Measurements from ENCODE around the gene TNFRSF8. TPM values are rescaled to one million over a fixed set of nuclear protein-coding genes. Genes with fewer than 3 reads are reported as not detected.

TNFRSF8 gene
- total RNA-seq, 1 experiment from 2014 or later = 2.9 TPM

DNA sequence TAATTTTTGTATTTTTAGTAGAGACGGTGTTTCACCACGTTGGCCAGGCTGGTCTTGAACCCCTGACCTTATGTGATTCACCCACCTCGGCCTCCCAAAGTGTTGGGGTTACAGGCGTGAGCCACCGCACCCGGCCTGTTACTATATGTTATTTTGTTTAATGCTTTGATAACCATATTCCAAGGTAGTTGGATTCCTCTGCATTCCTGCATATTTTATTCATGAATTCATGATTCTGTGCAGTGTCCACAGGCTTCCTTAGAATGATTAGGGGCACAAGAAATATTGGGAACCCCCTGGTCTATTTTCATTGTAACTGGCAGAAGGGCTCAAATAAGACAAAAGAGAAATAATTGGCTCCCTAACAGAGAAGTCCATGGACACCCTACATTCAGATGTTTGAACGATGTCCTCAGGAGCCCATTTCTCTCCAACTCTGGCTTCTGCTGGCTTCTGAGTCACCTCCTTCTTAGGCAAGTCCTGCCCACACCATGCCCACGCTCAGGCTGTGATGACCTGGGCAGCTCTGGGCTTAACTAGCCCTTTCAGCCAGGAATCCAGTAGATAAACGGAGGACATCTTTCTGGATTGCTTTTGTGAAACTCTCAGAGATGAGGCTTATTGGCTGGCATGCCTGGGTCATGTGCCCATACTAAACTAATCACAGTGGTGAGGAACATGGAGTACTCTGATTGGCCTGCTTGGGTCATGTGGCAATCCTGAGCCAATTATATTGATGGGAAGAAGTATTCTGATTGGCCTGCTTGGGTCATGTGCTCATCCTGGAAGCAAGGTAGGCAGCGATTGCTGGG, 32.6 kb downstream of the TNFRSF8 start:
- no peak overlapping the region; a peak in 1 of 5 replicates for H3K4me3 Mint-ChIP-seq
- no peak overlapping the region for H2AFZ ChIP-seq (ENCODE audit: low read length)
- H3K18ac ChIP-seq (ENCODE audit: insufficient read length, low read depth, low read length) = no peak overlapping the region
- H3K14ac ChIP-seq (ENCODE audit: insufficient read depth, low read length) = no peak overlapping the region
- no peak overlapping the region for H2BK5ac ChIP-seq (ENCODE audit: insufficient read length, low read length)
- no peak overlapping the region for H3K4me2 ChIP-seq (ENCODE audit: insufficient read depth, insufficient read length, low read length)
- H3K36me3 Mint-ChIP-seq (ENCODE audit: insufficient read depth in 1 of 3, low read depth in 3 of 3) = peaks cover 0 to 4% (median 0%) of the 10 kb centered on the region in 3 experiments; a peak in 5 of 7 replicates
- H2BK15ac ChIP-seq (ENCODE audit: low read depth, low read length) = no peak overlapping the region
- no peak overlapping the region; a peak in 1 of 7 replicates for H3K27ac Mint-ChIP-seq
- no peaks in the 10 kb centered on the region for H3K9me3 ChIP-seq (ENCODE audit: control insufficient read depth, low read depth, low read length)
- no peaks in the 10 kb centered on the region; the same call in 1 of the 2 replicates for H3K27me3 Mint-ChIP-seq (ENCODE audit: low read depth)
- H4K91ac ChIP-seq (ENCODE audit: insufficient read length, low read depth, low read length) = no peak overlapping the region
- no peak overlapping the region for H3K27ac ChIP-seq (ENCODE audit: insufficient read length, low read depth, low read length)
- no peak overlapping the region for H4K8ac ChIP-seq (replicated peaks; ENCODE audit: insufficient read length, low read depth, low read length)
- H3K79me1 ChIP-seq (ENCODE audit: insufficient read depth, low read depth, low read length, poor library complexity, severe bottlenecking) = no peaks in the 10 kb centered on the region
- no peaks in the 10 kb centered on the region; the same call in 1 of the 2 replicates for H3K79me2 ChIP-seq (ENCODE audit: insufficient read depth, low read length)
- H4K5ac ChIP-seq (ENCODE audit: insufficient read length, low read depth, low read length) = no peak overlapping the region
- H3K56ac ChIP-seq (ENCODE audit: insufficient read length, low read depth, low read length) = no peak overlapping the region
- H4K20me1 ChIP-seq (ENCODE audit: control insufficient read depth, insufficient read depth, insufficient read length) = no peaks in the 10 kb centered on the region
- no peaks in the 10 kb centered on the region for H3K27me3 ChIP-seq (ENCODE audit: insufficient read depth, low read length)
- H2BK20ac ChIP-seq (ENCODE audit: low read depth, low read length, poor library complexity, severe bottlenecking) = no peak overlapping the region
- H2BK120ac ChIP-seq (ENCODE audit: low read depth, low read length, poor library complexity, severe bottlenecking) = no peak overlapping the region
- WGBS (ENCODE audit: extremely low coverage, insufficient read length, low lambda C conversion rate) = no CpG with 5 or more reads among the region's 10 CpGs
- peak; percentile 40 for DNase-seq
- H3K9ac ChIP-seq (ENCODE audit: extremely low read depth, insufficient read length, low read length) = no peak overlapping the region
- TF ChIP-seq CTCF (conservative IDR thresholded peaks at IDR 0.05) = no peak
- no peak overlapping the region for H3T11ph ChIP-seq (ENCODE audit: low read length)
- no peak overlapping the region for H2BK12ac ChIP-seq (ENCODE audit: insufficient read length, low read depth, low read length)
- H3K4ac ChIP-seq (ENCODE audit: low read depth, low read length) = no peak overlapping the region
- H3K9me3 Mint-ChIP-seq = no peaks in the 10 kb centered on the region
- H3K4me1 ChIP-seq (ENCODE audit: insufficient read depth, low read length) = no peaks in the 10 kb centered on the region
- H3K23ac ChIP-seq (ENCODE audit: insufficient read length, low read depth, low read length) = no peak overlapping the region
- H2AK5ac ChIP-seq (ENCODE audit: insufficient read length, low read length) = no peak overlapping the region
- no peaks in the 10 kb centered on the region for H3K23me2 ChIP-seq (ENCODE audit: insufficient read length, low read depth, low read length, poor library complexity, severe bottlenecking)
- no peaks in the 10 kb centered on the region for H3K4me1 Mint-ChIP-seq
